HEK293 (cell line): ENCODE measurements around the gene PLSCR1.

ENCODE experiments used
- SCRT2 ChIP-seq: fragments of 450-650 bp; formaldehyde crosslinking; IDR thresholded peaks from 2 replicates; pipeline ENCODE4 v1.5.1; 2016; ENCODE audit warnings: missing biosample characterization, missing genetic modification characterization
- YY1 ChIP-seq: fragments of 450-650 bp; formaldehyde crosslinking; IDR thresholded peaks from 2 replicates; pipeline ENCODE4 v1.5.1; 2018; ENCODE audit warnings: missing biosample characterization, missing genetic modification characterization
- ZNF138 ChIP-seq: fragments of 450-650 bp; formaldehyde crosslinking; IDR thresholded peaks from 2 replicates; pipeline ENCODE4 v1.5.1; 2016; ENCODE audit warnings: missing biosample characterization, missing genetic modification characterization, borderline replicate concordance
- ZNF561 ChIP-seq: fragments of 450-650 bp; IDR thresholded peaks from 2 replicates; pipeline ENCODE4 v1.5.1; 2018; ENCODE audit warnings: missing biosample characterization, missing genetic modification characterization, borderline replicate concordance
- ZNF571 ChIP-seq: fragments of 450-650 bp; formaldehyde crosslinking; IDR thresholded peaks from 2 replicates; pipeline ENCODE4 v1.5.0; 2017; ENCODE audit warnings: missing biosample characterization, missing genetic modification characterization
- ZNF792 ChIP-seq: fragments of 450-650 bp; formaldehyde crosslinking; IDR thresholded peaks from 2 replicates; pipeline ENCODE4 v1.5.1; 2016; ENCODE audit warnings: missing biosample characterization, missing genetic modification characterization
- TF ChIP-seq, protein P1 (sequence below): fragments of 450-650 bp; formaldehyde crosslinking; IDR thresholded peaks from 2 replicates; pipeline ENCODE4 v1.5.1; 2016; ENCODE audit warnings: missing biosample characterization, missing genetic modification characterization
- TF ChIP-seq, protein P2 (sequence below): fragments of 450-650 bp; formaldehyde crosslinking; IDR thresholded peaks from 2 replicates; pipeline ENCODE4 v1.5.1; 2016; ENCODE audit warnings: missing biosample characterization, missing genetic modification characterization, low read depth
- TF ChIP-seq, protein P3 (sequence below): fragments of 450-650 bp; formaldehyde crosslinking; IDR thresholded peaks from 2 replicates; pipeline ENCODE4 v1.5.1; 2016; ENCODE audit warnings: missing biosample characterization, missing genetic modification characterization
- TF ChIP-seq, protein P4 (sequence below): sonication (generic); formaldehyde crosslinking; IDR thresholded peaks from 2 replicates; pipeline ENCODE4 v1.8.1; 2022; ENCODE audit warnings: mild to moderate bottlenecking, moderate library complexity, missing genetic modification reagents
- TF ChIP-seq, protein P5 (sequence below): fragments of 450-650 bp; formaldehyde crosslinking; IDR thresholded peaks from 2 replicates; pipeline ENCODE4 v1.5.1; 2016; ENCODE audit warnings: missing biosample characterization, missing genetic modification characterization, borderline replicate concordance
- TF ChIP-seq, protein P6 (sequence below): fragments of 450-650 bp; IDR thresholded peaks from 2 replicates; pipeline ENCODE4 v1.5.1; 2018; ENCODE audit warnings: missing biosample characterization, mild to moderate bottlenecking, missing genetic modification characterization

DNA sequence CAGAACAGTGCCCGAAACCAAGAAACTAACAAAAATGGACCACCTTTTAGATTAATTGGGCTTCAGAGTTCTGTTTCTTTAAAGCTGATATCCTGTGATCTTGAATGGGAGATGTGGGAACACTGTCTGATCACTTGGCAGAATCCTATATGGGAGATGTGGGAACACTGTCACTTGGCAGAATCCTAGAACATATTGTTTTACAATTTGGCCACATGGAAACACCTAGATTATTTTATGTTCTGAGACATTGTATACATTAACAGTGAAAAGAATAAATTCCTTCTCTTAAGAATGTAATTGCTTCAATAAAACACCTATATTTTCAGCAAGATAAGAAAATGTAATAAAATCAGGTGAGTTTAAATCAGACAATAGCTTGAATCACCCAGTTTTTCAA, 44.7 kb downstream of the PLSCR1 start:
- TF ChIP-seq, protein P1, sequence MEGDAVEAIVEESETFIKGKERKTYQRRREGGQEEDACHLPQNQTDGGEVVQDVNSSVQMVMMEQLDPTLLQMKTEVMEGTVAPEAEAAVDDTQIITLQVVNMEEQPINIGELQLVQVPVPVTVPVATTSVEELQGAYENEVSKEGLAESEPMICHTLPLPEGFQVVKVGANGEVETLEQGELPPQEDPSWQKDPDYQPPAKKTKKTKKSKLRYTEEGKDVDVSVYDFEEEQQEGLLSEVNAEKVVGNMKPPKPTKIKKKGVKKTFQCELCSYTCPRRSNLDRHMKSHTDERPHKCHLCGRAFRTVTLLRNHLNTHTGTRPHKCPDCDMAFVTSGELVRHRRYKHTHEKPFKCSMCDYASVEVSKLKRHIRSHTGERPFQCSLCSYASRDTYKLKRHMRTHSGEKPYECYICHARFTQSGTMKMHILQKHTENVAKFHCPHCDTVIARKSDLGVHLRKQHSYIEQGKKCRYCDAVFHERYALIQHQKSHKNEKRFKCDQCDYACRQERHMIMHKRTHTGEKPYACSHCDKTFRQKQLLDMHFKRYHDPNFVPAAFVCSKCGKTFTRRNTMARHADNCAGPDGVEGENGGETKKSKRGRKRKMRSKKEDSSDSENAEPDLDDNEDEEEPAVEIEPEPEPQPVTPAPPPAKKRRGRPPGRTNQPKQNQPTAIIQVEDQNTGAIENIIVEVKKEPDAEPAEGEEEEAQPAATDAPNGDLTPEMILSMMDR (tag by site-specific recombination), result no peak
- TF ChIP-seq ZNF138 (no peak), SCRT2 (tag by site-specific recombination) (no peak), ZNF561 (no peak), YY1 (tag by site-specific recombination) (no peak), ZNF571 (tag by site-specific recombination) (no peak), ZNF792 (tag by site-specific recombination) (no peak)
- TF ChIP-seq, protein P2, sequence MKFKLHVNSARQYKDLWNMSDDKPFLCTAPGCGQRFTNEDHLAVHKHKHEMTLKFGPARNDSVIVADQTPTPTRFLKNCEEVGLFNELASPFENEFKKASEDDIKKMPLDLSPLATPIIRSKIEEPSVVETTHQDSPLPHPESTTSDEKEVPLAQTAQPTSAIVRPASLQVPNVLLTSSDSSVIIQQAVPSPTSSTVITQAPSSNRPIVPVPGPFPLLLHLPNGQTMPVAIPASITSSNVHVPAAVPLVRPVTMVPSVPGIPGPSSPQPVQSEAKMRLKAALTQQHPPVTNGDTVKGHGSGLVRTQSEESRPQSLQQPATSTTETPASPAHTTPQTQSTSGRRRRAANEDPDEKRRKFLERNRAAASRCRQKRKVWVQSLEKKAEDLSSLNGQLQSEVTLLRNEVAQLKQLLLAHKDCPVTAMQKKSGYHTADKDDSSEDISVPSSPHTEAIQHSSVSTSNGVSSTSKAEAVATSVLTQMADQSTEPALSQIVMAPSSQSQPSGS (tag by site-specific recombination), result no peak
- TF ChIP-seq, protein P3, sequence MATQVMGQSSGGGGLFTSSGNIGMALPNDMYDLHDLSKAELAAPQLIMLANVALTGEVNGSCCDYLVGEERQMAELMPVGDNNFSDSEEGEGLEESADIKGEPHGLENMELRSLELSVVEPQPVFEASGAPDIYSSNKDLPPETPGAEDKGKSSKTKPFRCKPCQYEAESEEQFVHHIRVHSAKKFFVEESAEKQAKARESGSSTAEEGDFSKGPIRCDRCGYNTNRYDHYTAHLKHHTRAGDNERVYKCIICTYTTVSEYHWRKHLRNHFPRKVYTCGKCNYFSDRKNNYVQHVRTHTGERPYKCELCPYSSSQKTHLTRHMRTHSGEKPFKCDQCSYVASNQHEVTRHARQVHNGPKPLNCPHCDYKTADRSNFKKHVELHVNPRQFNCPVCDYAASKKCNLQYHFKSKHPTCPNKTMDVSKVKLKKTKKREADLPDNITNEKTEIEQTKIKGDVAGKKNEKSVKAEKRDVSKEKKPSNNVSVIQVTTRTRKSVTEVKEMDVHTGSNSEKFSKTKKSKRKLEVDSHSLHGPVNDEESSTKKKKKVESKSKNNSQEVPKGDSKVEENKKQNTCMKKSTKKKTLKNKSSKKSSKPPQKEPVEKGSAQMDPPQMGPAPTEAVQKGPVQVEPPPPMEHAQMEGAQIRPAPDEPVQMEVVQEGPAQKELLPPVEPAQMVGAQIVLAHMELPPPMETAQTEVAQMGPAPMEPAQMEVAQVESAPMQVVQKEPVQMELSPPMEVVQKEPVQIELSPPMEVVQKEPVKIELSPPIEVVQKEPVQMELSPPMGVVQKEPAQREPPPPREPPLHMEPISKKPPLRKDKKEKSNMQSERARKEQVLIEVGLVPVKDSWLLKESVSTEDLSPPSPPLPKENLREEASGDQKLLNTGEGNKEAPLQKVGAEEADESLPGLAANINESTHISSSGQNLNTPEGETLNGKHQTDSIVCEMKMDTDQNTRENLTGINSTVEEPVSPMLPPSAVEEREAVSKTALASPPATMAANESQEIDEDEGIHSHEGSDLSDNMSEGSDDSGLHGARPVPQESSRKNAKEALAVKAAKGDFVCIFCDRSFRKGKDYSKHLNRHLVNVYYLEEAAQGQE (tag by site-specific recombination), result no peak
- TF ChIP-seq, protein P4, sequence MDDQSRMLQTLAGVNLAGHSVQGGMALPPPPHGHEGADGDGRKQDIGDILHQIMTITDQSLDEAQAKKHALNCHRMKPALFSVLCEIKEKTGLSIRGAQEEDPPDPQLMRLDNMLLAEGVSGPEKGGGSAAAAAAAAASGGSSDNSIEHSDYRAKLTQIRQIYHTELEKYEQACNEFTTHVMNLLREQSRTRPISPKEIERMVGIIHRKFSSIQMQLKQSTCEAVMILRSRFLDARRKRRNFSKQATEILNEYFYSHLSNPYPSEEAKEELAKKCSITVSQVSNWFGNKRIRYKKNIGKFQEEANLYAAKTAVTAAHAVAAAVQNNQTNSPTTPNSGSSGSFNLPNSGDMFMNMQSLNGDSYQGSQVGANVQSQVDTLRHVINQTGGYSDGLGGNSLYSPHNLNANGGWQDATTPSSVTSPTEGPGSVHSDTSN (CRISPR knock-in tag), result no peak
- TF ChIP-seq, protein P5, sequence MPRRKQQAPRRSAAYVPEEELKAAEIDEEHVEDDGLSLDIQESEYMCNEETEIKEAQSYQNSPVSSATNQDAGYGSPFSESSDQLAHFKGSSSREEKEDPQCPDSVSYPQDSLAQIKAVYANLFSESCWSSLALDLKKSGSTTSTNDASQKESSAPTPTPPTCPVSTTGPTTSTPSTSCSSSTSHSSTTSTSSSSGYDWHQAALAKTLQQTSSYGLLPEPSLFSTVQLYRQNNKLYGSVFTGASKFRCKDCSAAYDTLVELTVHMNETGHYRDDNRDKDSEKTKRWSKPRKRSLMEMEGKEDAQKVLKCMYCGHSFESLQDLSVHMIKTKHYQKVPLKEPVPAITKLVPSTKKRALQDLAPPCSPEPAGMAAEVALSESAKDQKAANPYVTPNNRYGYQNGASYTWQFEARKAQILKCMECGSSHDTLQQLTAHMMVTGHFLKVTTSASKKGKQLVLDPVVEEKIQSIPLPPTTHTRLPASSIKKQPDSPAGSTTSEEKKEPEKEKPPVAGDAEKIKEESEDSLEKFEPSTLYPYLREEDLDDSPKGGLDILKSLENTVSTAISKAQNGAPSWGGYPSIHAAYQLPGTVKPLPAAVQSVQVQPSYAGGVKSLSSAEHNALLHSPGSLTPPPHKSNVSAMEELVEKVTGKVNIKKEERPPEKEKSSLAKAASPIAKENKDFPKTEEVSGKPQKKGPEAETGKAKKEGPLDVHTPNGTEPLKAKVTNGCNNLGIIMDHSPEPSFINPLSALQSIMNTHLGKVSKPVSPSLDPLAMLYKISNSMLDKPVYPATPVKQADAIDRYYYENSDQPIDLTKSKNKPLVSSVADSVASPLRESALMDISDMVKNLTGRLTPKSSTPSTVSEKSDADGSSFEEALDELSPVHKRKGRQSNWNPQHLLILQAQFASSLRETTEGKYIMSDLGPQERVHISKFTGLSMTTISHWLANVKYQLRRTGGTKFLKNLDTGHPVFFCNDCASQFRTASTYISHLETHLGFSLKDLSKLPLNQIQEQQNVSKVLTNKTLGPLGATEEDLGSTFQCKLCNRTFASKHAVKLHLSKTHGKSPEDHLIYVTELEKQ, result no peak
- TF ChIP-seq, protein P6, sequence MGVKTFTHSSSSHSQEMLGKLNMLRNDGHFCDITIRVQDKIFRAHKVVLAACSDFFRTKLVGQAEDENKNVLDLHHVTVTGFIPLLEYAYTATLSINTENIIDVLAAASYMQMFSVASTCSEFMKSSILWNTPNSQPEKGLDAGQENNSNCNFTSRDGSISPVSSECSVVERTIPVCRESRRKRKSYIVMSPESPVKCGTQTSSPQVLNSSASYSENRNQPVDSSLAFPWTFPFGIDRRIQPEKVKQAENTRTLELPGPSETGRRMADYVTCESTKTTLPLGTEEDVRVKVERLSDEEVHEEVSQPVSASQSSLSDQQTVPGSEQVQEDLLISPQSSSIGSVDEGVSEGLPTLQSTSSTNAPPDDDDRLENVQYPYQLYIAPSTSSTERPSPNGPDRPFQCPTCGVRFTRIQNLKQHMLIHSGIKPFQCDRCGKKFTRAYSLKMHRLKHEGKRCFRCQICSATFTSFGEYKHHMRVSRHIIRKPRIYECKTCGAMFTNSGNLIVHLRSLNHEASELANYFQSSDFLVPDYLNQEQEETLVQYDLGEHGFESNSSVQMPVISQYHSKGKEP, result no peak
